Kidney glomerular epithelial cell (primary cell): ENCODE data around the gene TMEM129.
"Not testable (repeated sequence)": the region's sequence is repeated elsewhere in the genome, so short reads cannot be mapped to it uniquely, and the experiment has no call there.

ENCODE experiments used
- DNase-seq: peaks from one replicate; lab custom pipeline; 2025; lab: John Stamatoyannopoulos, UW

Gene TMEM129

GRCh38 chr4:1693131-1693896 is 27.8 kb downstream of the TMEM129 start:
- peak; percentile 73 for DNase-seq

- no peak for DNase-seq
Measured at GRCh38 chr4:1691737-1692373, 29.3 kb downstream of the TMEM129 start.

- no peak for DNase-seq
Measured at GRCh38 chr4:1690698-1691097, 30.4 kb downstream of the TMEM129 start.

- DNase-seq, result no peak
Measured at GRCh38 chr4:1686440-1687036, 34.6 kb downstream of the TMEM129 start.

GRCh38 chr4:1685235-1686150 is 35.6 kb downstream of the TMEM129 start:
- peak; percentile 14 for DNase-seq

GRCh38 chr4:1684506-1685234 is 36.5 kb downstream of the TMEM129 start:
- DNase-seq, result no peak

GRCh38 chr4:1683736-1684505 is 37.2 kb downstream of the TMEM129 start, which contains the start of gene FAM53A:
TSS of gene FAM53A (minus strand) at chr4:1684313. CDS start at chr4:1668741, 15,572 bp downstream.
- peak; percentile 86 for DNase-seq

GRCh38 chr4:1683261-1683735 is 37.8 kb downstream of the TMEM129 start:
- peak; percentile 79 for DNase-seq

GRCh38 chr4:1682860-1683259 is 38.3 kb downstream of the TMEM129 start:
- DNase-seq, result no peak

GRCh38 chr4:1678244-1678643 is 42.9 kb downstream of the TMEM129 start:
- DNase-seq, result no peak

- DNase-seq, result no peak
Measured at GRCh38 chr4:1676605-1677525, 44.3 kb downstream of the TMEM129 start.

GRCh38 chr4:1675802-1676137 is 45.4 kb downstream of the TMEM129 start:
- no peak for DNase-seq

GRCh38 chr4:1675136-1675801 is 45.9 kb downstream of the TMEM129 start:
- no peak for DNase-seq

GRCh38 chr4:1674682-1675081 is 46.4 kb downstream of the TMEM129 start:
- no peak for DNase-seq

GRCh38 chr4:1673671-1674070 is 47.5 kb downstream of the TMEM129 start:
- DNase-seq, result no peak

GRCh38 chr4:1671011-1671410 is 50.1 kb downstream of the TMEM129 start:
- not testable (repeated sequence) for DNase-seq

GRCh38 chr4:1670279-1670678 is 50.8 kb downstream of the TMEM129 start:
- no peak for DNase-seq

- no peak for DNase-seq
Measured at GRCh38 chr4:1669850-1670249, 51.3 kb downstream of the TMEM129 start.

- DNase-seq, result no peak
Measured at GRCh38 chr4:1669270-1669669, 51.9 kb downstream of the TMEM129 start.
